ENCODE results near the gene GJA10. TPM values are rescaled to one million over a fixed set of nuclear protein-coding genes. Genes with fewer than 3 reads are reported as not detected.

The GJA10 gene
- not detected in 2 replicates for total RNA-seq

GRCh38 chr6:89894169-89894568, at the start of gene GJA10:
TSS of gene GJA10 (plus strand) at chr6:89894469. CDS start at chr6:89894469, 0 bp downstream.

Other genes starting within 250 kb of the GJA10 start
- gene MDN1, start 74.7 kb upstream of the GJA10 start, total RNA-seq, result 5.8 and 9.7 TPM in 2 replicates
- gene CASP8AP2, start 64.6 kb upstream of the GJA10 start, total RNA-seq, result 3.7 and 4.8 TPM in 2 replicates

All from myometrial cell (primary cell).